GM19238 (cell line): ENCODE results near the gene LARP6.

Experiments
- DNase-seq: peaks from one replicate; pipeline ENCODE4 v3.0.0; 2011; ENCODE audit warnings: low spot score; ENCODE audit not compliant: insufficient read length

LARP6 gene

DNA sequence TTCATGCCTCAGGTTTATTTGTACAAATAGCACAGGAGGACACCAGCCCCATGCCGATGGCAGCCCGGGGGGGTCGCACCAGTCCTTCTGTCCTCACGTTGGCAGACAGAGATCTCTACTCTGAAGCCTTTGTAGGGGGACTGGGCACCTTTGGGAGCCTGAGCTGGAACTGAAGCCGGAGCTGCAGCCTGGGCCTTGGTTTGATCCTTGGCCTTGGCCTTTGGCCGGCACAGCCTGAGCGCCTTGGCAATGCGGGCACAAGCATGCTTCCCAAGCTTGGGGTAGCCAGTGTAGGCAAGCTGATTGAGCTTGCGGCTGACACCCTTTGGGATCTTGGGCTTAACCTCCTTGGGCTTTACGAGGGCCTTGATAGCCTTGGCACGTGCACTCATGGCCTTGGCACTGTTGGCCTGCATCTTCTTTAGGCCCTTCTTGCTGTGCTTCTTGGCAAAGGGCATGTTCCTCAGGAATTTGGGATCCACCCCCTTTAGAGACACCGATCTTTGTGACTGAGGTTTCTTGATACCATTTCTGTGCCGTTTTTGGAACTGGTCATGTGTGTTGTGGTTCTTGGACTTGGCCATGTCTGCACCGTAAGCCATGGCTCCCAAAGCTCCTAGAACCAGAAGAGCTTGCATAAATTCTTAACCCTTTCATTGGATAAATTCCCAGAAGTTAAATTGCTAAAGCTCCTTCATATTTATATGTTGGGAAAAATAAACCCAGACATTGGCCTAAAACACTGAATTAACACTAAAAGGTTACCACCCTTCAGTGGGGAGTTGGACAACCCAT is 57.2 kb downstream of the LARP6 start:
- DNase-seq, result no peak

GRCh38 chr15:70795311-70795665 is 58.7 kb downstream of the LARP6 start:
- DNase-seq, result no peak

DNA sequence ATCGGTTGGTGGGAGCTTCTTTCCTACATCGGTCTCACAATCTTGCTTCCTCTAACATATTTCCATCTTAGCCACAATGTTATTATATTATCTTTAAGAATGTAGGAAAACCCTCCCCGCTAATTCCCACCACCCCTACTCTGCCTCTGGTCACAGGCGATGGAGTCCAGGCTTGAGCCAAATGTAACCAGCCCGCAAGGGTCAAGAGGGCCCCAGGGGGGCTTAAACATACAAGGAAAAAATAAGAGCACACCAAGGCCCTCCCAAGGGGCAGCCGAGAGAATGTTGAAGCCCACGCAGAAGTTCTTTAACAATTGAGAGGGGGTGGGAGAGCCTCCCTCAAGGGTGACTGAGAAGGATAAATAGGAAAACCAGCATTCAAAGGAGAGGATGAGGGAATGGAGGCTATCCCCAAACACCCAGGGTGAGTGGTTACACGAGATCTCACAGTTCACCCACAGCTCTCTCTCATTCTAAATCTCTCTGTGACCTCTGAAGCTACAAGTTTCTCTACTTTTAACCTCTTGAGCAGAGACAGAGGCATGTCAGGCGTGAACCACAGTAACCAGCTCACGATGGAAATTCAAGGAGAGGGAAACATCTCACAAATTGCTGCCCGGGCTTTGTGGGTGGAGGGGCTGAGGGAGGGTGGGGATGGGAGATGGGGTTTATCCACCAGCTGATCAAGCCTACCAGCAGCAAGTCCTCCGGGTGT is 59.2 kb downstream of the LARP6 start:
- no peak for DNase-seq

DNA sequence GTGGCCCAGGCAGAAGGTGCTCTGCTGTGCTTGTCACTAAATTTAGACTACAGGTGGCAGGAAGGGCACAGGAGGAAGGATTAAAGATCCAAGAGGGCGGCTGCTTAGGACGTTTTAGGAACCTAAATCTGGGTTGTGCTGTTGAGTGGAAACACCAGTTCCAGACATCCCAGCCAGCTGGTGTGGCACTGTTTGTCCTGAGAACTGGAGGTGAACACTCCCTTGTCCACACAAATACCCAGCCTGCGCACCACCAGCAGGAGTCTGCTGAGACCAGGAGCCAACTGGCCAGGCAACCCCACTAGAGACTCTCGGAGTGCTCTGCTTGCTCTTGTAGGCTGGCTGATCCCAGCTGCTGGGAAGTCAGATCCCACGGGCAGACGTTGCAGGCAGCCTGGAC is 60.3 kb downstream of the LARP6 start:
- no peak for DNase-seq

DNA sequence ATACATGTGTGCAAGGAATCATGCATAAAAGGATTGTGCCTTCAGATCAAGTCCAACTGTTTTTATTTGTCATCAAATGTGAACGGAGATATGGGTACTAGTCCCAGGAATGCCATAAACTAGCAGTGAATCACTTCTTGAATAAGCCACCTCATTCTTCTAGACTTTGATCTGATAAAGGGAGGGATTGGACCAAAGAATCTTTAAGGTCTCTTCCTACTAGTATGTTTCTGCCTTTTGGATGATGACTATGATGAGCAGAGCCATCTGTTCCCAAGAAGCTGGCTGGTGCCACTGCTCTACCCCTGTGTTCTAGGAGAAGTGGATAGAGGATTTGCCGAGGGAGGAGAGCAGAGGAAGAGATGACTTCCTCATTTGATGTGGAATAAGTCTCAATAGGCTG is 61.8 kb downstream of the LARP6 start:
- no peak for DNase-seq

DNA sequence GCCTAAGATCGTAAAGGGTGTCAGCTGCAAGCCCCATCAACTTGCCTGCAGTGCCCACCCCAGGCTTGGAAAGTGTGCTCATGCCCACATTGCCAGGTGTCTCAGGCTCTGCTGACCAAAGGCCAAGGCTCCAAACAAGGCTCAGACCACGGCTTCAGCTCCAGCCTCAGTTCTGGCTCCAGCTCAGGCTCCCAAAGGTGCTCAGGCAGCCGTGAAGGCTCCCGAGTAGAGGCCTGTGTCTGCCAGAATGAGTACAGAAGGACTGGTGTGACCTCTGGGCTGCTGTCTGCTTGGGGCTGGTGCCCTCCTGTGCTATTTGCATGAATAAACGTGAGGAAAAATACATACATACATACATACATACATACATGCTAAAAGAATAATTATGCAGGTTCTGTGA is 62.7 kb downstream of the LARP6 start:
- DNase-seq, result no peak

DNA sequence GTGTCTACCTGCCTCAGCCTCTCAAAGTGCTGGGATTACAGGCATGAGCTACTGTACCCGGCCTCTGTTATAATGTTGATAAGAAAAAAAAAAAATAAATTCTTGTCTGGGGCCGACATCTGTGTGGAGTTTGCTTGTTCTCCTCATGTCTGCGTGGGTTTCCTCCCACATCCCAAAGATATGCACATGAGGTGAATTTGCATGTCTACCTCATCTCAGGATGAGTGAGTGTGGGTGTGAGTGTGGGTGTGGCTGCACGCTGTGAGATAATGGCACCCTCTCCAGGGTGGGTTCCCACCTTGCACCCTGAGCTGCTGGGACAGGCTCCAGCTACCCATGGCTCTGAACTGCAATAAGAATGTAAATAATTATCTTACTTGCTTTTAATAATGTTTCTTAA is 64.7 kb downstream of the LARP6 start:
- no peak for DNase-seq

DNA sequence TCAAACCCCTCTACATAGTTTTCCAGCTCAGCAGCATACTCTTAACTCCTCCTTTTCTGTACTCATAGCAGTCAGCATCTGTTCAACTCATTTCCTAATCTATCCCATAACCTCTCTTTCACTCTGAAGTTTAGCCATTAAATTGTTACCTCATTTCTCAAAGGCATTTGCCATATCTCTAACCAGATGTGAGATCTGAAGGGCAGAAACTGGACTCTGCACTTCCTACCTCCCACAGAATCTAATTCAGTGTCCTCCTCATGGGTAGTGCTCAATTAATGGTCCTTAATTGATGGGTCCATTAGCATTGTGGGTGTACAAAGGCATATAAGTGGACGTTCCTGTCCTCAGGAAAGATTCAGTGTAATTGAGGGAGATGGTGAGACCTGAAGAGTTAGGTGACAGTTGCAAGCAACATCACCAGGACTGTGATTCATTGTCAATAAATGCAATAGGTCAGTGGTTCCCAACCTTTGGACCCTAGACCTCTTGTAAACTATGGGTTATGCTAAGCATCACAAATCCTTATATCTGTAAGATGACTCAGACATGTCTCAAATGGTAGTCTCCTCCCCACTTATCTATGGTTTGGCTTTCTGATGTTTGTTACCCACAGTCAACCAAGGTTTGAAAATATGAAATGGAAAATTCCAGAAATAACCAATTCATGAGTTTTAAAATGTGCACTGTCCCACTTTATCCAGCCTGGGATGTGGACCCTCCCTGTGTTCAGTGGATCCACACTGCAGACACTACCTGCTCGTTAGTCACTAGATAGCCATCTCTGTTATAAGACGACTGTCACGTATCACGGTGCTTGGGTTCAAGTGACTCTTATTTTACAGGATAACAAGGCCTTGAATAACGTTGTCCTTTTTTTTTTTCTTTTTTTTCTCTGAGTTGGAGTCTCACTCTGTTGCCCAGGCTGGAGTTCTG is 65.6 kb downstream of the LARP6 start:
- DNase-seq, result no peak

DNA sequence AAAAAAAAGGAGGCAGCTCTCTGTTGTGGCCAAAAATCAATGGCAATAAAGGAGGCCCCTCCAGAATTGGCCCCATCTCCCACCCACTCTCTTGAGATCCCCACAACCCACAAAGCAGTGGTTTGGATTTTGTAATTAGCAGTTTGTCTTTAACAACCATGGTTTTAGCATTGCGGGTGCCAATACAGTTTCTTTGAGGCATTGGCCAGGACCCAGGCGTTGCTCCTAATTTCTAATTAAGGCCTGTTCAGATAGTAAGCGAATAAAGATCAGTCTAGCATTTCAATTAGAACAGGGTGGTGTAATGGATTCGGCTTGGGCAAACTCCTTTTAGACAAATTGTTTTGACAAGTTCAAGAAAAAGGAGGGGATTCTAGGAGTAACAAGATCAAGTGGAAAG is 67.0 kb downstream of the LARP6 start:
- no peak for DNase-seq

DNA sequence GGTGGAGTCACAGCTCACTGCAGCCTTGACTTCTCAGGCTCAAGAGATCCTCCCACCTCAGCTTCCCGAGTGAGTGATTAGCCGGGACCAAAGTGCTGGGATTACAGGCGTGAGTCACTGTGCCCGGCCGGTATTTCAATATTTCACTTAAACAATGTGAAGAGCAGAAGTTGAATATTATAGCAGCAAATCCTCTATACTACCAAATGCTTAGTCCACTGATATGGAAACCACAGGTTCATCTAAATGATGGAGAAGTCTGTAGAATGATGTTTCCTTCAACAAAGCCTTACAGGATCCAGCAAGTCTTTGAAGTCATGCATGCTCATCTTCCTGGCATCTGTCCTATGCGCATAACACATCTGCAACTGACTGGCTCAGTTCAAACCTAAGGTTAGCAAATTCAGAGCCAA is 70.3 kb downstream of the LARP6 start:
- no peak for DNase-seq

DNA sequence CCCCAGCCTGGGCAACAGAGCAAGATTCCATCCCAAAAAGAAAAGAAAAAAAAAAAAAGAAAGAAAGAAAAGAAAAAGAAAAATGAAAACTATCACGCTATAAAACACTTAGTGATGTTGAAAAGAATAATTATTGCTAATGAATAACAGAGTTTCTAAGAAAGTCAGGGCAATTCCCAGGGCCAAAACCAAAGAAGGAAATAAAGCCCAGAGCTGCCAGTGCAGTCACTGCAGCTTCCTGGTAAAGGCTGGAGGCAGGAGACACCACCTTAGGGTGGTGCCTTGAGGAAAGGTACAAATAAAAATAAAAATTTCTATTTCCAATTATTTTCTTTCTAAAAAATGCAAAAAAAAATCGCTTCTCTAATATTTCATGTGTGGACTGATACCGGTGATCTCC is 70.9 kb downstream of the LARP6 start:
- DNase-seq, result no peak

DNA sequence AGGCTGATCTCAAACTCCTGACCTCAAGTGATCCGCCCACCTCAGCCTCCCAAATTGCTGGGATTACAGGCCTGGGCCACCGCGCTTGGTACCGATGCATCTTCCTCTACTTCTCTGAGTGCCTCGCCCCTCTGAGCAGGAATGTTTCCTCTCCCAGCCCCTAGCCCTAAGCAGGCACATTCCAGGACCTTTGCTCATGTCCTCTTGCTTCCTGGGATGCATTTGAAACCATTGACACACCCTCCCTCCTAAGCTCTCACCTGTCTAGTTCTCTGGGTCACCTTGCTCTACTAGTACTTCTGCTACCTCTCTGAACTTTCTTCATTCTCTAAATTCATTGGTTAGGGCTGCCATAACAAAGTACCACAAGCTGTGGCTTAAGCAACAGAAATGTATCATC is 72.7 kb downstream of the LARP6 start:
- no peak for DNase-seq
